T47D (cell line): ENCODE measurements around the gene SLC24A5.
A peak's percentile ranks its signal among the peaks of the same experiment; 100 is the strongest.

Experiments
- DNase-seq, 2 experiments: peaks; one replicate each; pipeline versions ENCODE4 v3.0.0 to v3.0.0-alpha.2; 2011 to 2012; ENCODE audit warnings: low read depth in 1 of 2, low spot score in 1 of 2
- JUND ChIP-seq: IDR thresholded peaks from 2 replicates; pipeline ENCODE4 v1.6.1; 2012; ENCODE audit warnings: low read depth
- in situ Hi-C: cut with HindIII; loops from 2 replicates; pipeline ENCODE4 v1.10.0; 2016; ENCODE audit warnings: low sequenced_read_pairs, low pct_unique_long_range_greater_than_20kb

Gene SLC24A5

DNA sequence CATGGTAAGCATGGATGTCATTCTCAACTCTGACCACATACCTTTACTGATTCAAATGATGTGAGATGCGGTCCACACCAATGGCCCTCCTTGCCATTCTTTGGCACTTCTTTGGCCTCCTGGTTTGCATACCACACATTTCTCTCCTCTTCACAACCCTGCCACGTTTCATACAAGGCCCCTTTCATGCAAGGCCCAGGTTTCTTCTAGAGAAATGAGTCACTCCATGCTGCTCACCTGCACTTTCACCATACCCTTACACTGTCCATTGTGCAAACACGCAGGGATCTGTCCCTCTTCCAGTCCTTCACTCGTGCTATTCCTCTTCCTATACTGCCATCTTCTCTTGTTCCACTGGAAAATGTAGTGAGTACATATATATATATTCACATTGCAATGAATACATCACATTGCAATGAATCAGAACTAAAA lies 24.4 kb upstream of the SLC24A5 start:
- DNase-seq = no peak
- in situ Hi-C loops = no loop called here
- no peak for TF ChIP-seq JUND

DNA sequence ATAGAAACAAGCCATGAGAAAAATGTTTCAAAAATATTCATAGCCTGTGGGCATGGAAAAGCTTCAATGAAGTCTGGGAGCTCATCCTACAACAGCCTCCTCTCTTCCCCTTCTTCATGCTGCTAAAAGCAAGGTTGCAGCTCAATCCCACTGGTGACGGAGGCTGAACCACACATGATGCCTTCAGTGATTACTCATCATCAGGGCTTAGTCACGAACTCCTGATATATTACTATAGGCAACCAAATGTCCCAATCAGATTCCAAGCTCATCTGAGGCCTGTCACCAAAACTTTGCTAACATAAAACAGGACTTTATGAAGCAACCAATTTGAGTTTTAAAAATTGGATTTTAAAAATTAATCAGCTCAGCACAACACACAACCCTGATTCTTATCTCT lies 24.0 kb upstream of the SLC24A5 start:
- DNase-seq = no peak

DNA sequence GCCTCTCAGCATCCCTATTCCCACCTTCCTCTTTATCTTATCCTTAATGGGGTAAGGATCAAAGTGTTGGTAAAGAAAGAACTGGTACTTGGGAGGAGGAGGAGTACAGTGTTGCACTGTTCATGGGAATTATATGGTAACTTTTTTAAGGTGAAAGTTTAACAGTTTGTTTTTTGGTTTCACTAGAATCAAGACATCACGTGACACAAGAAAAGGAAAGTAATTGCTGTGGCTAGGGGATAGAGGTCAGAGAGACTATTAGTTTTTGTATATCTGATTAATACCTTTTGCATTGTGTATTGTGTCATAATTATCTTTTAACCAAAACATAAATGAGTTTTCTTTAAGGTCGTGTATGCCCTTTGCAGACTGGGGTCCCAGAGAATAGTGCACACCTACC lies 23.5 kb upstream of the SLC24A5 start:
- in situ Hi-C loops = no loop called here
- TF ChIP-seq JUND = no peak
- DNase-seq = no peak

More for the DNA sequence above, 24.0 kb upstream of the SLC24A5 start:
- no peak for TF ChIP-seq JUND
- in situ Hi-C loops = no loop called here

DNA sequence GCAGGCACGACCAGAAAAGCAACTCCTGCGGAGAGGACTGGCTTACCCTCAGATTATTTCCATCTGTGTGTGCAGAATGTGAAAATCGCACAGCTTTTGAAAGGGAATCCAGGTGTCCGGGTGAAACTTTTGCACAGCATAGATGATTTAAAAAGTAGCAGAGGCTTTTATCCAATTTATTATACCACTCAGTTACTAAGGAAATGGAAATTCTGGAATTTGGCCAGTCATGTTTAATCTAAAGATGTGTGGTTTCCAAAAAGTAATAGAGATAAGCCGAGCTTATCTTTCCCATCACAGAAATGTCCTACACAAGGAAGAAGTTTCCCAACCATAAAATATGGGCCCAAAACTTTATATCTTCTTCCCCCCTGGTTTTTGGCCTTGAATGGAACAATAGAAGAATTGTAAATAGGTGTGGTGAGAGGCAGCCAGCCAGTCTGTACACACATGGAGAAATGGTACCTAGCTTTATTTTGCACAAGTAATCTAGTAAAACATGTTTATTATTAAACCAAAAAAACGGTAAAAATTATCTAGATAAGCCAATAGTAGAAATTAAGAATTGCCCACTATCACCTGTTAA lies 19.3 kb upstream of the SLC24A5 start:
- DNase-seq = no peak
- in situ Hi-C loops = no loop called here
- TF ChIP-seq JUND = no peak

DNA sequence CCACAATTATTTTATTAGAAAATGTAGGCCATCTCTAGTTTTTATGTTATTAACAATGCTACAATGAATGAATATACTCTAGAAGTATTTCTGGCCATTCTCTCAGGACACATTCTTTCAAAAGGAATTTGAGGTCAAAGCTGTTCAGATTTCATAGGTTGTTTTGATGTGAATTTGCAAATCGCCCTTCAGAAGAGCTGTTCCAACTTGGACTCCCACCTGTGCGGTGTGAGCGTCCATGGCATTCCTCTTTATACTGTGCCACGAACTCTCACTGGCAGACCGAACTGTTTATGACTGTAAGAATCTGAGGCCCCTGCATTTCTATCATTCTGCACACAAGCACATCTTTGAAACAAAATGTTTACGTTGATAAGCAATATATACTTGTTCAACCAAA lies 18.6 kb upstream of the SLC24A5 start:
- TF ChIP-seq JUND = no peak
- DNase-seq = no peak
- in situ Hi-C loops = no loop called here

DNA sequence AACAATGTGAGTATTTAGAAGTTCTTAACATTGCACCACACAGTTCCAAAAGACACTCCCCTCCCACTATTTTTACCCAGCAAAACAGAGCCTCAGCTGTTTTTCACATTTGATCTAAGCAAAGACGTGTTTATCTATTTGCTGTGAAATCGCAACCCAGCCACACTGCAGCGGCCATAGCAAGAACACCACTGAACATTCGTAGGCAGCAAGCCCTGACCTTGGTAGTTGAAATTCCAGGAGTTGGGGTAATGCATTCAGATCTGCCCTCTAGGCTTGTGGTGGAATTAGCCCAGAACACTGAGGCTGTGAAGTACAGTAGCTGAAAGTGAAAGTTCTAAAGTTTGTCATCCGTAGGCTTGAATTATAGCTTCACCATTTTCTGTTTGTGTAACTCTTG lies 17.1 kb upstream of the SLC24A5 start:
- DNase-seq = no peak
- TF ChIP-seq JUND = no peak
- in situ Hi-C loops = no loop called here

DNA sequence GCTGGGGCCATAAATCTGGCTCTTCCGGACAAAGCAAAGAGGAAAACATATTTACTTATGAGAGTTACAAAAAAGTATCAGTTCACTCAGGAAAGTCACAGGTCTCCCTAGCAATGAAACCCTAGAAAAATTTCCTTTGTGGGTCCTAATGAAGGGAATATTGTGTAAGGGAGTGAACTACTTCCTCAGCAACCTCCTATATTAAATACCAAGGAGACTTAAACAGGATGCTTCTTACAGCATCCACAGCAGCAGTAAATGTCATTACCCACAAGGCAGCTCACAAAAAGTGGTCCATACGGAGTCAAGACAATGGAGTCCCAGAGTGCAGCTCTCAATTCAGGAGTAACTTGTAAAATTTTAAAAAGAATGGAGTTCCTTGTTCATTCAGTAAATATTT lies 14.9 kb upstream of the SLC24A5 start:
- no peak for DNase-seq
- TF ChIP-seq JUND = no peak
- in situ Hi-C loops = no loop called here

DNA sequence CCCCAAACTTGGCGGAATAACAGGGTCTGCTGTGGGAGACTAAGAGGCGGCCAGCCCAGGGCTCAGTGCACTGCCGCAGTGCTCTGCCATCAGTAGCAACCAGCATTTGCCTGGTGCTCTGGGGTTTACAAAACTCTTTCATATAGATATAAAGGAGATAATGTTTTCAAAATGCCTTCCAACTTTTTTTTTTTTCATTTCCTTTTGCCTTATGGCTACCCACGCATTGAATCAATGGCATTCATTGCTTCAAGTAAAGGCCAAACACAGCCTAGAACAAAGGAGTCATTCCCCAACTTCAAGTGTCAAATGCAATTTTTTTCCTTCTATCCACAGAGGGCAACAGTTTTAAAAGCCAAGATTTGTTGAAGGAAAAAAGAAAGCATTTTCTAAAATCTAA lies 11.6 kb upstream of the SLC24A5 start:
- TF ChIP-seq JUND = no peak
- DNase-seq = no peak
- in situ Hi-C loops = no loop called here

DNA sequence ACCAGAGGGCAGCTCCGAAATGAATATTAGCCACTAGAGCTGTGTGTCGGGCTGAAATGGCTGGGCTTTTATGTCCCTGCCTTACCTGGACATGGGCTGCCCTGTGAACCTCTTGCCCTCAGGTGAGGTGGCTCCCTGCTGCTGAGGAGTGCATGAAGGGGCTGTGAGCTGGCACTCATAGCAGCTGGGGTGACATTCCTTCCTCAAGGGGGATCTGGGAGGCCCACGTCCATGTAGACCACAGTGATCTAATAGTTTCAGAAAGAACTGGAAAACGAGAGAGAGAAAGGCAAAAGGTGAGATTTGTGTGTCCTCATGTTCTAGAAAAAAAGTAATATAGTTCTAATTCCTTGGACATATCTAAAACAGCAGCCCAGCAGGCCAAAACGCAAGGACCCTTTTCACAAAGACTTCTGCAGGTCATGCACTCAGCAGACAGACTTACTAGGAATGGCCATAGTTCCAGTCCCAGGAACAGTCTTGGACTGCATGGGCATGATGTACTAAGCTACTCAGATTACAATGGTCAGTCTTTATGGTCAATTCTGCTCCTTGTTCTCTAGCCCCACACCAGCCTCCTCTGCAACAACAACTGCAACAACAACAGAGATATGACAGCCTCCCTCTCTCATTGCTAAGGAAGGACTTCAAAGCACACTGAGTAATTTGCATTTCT lies 10.8 kb upstream of the SLC24A5 start:
- TF ChIP-seq JUND = no peak
- no peak for DNase-seq
- in situ Hi-C loops = no loop called here

DNA sequence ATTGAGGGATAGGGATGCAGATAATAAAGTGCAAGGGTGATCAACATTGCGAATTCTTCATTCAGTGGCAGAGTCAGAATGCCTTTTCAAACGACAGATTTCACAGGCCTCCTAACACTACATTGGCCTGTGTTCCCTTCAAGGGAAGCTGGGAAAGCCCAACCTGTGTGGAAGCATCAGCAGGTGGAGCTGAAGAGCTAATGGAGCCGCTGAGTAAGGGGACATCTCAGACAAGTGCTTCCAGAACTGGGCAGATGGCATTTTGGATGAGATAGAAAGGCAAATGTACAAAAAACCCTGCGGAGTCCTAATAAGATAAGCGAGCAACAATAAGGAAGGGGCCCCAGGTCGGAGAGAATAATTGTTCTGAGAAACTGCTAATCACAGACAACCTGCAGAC lies 8.5 kb upstream of the SLC24A5 start:
- DNase-seq = peak; percentile 33 to 65
- no peak for TF ChIP-seq JUND
- in situ Hi-C loops = no loop called here

DNA sequence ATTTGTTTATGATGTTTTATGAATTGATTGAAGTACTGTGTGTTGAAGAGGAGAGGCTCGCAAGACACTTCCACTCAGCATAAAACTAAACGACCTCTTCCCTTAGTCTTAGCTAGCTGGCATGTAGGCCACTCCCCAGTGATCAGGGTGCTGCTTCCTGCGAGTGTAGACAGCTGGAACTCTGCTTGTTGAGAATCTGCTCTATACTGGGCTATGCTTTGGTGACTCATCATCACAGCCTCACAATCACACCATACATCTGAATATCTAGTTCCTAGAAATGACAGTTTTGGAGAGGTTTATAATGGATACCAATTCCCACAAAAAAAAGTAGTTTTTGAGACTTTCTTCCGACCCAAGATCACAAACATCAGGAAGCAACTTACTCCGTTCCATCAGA lies 1.5 kb upstream of the SLC24A5 start:
- in situ Hi-C loops = no loop called here
- TF ChIP-seq JUND = no peak
- DNase-seq = no peak

DNA sequence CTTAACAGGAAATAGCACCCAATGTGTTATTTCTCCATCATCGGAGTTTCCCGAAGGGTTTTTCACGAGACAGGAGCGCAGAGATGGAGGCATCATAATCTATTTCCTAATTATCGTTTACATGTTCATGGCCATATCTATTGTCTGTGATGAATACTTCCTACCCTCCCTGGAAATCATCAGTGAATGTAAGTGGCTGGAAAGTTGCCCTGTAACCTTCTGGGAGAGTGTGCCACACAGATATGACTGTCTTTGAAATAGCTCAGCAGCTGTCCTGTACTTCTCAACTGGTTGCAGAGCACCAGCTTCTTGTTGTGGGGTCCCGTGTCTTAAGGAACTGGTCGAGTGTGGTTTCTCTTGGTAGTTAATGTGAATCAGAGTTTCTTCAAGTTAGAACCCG lies 1.1 kb downstream of the SLC24A5 start:
- no peak for DNase-seq
- in situ Hi-C loops = no loop called here

DNA sequence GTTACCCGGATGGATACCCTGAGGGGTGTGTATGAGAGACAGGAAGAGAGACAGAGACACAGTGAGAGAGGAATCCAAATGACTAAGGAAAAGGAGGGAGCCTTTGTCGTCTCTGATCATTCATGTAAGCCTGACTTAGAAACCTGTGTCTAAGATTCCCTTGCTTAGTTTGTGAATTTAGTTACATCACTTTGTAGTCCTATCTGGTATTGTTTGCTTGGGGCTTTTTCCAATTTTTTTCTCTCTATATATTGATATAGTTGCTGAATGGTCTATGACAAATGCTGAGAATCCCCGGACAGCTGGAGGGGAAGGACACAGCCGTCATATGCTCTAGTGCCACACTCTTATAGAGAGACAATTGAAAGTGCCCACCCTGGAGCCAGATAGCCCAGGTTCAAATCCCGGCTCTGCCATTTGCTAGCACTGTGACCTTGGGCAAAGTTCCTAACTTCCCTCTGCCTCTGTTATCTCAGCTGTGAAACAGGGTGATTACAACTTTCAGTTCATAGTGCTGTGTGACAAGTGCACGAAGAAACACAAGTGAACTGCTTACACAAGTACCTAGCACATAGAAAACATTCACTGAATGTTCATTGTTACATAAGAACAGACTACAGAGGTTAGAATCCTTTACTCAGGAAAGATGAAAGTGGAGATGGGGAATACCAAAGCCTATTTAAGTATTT lies 6.0 kb downstream of the SLC24A5 start:
- in situ Hi-C loops = no loop called here
- peak in 1 of 2 experiments; percentile 10 for DNase-seq

More for the DNA sequence above, 1.1 kb downstream of the SLC24A5 start:
- TF ChIP-seq JUND = no peak

DNA sequence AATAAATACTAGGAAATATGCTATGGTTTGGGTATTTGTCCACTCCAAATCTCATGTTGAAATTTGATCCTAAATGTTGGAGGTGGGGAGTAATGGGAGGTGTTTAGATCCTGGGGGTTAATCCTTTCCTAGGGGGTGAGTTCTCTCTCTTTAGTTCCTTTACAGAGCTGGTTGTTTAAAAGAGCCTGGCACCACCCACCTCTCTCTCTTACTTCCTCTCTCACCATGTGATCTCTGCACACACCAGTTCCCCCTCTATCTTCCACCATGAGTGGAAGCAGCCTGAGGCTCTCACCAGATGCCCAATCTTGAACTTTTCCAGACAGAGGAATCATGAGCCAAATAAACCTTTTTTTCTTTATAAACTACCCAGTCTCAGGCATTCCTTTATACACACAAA lies 10.5 kb downstream of the SLC24A5 start:
- no peak for DNase-seq
- no peak for TF ChIP-seq JUND
- in situ Hi-C loops = no loop called here

More for the DNA sequence above, 6.0 kb downstream of the SLC24A5 start:
- no peak for TF ChIP-seq JUND
